ENCODE results near the gene TMED5. TPM values are rescaled to one million over a fixed set of nuclear protein-coding genes. Genes with fewer than 3 reads are reported as not detected.

Gene TMED5
- total RNA-seq, 6 experiments from 2014 or later: 50.2 to 59.4 (median 54.9) TPM

- Mint-ChIP-seq H3K9me3 (no peaks in the 10 kb centered on the region), H3K36me3 (ENCODE audit: low read depth) (peaks cover 18% of the 10 kb centered on the region), H3K27ac (no peak overlapping the region), H3K4me1 (ENCODE audit: low read depth) (0 out of 2 replicates have a peak, but pooled peaks cover 6% of the 10 kb centered on the region), H3K27me3 (ENCODE audit: insufficient read depth) (no peaks in the 10 kb centered on the region), H3K4me3 (no peak overlapping the region)
- no peak for TF ChIP-seq CTCF (IDR thresholded peaks at IDR 0.05)
- no peak for DNase-seq
These were observed 19.9 kb upstream of the TMED5 start for GRCh38 chr1:93200086-93200620.

GRCh38 chr1:93199150-93199549 is 18.9 kb upstream of the TMED5 start:
- 0 out of 2 replicates have a peak, but pooled peaks cover 6% of the 10 kb centered on the region for H3K4me1 Mint-ChIP-seq (ENCODE audit: low read depth)

GRCh38 chr1:93196591-93196990 is 16.4 kb upstream of the TMED5 start:
- Mint-ChIP-seq H3K36me3 (ENCODE audit: low read depth) (peaks cover 22% of the 10 kb centered on the region), H3K27me3 (ENCODE audit: insufficient read depth) (no peaks in the 10 kb centered on the region), H3K4me3 (no peak overlapping the region), H3K27ac (no peak overlapping the region), H3K9me3 (no peaks in the 10 kb centered on the region), H3K4me1 (ENCODE audit: low read depth) (0 out of 2 replicates have a peak, but pooled peaks cover 6% of the 10 kb centered on the region)
- DNase-seq: no peak
- no peak for TF ChIP-seq CTCF (IDR thresholded peaks at IDR 0.05)

More at GRCh38 chr1:93199150-93199549, 18.9 kb upstream of the TMED5 start:
- TF ChIP-seq CTCF (IDR thresholded peaks at IDR 0.05): no peak
- DNase-seq: no peak
- H3K36me3 Mint-ChIP-seq (ENCODE audit: low read depth): peaks cover 22% of the 10 kb centered on the region
- no peak overlapping the region for H3K4me3 Mint-ChIP-seq
- H3K27ac Mint-ChIP-seq: no peak overlapping the region
- no peaks in the 10 kb centered on the region for H3K9me3 Mint-ChIP-seq
- no peaks in the 10 kb centered on the region for H3K27me3 Mint-ChIP-seq (ENCODE audit: insufficient read depth)

DNA sequence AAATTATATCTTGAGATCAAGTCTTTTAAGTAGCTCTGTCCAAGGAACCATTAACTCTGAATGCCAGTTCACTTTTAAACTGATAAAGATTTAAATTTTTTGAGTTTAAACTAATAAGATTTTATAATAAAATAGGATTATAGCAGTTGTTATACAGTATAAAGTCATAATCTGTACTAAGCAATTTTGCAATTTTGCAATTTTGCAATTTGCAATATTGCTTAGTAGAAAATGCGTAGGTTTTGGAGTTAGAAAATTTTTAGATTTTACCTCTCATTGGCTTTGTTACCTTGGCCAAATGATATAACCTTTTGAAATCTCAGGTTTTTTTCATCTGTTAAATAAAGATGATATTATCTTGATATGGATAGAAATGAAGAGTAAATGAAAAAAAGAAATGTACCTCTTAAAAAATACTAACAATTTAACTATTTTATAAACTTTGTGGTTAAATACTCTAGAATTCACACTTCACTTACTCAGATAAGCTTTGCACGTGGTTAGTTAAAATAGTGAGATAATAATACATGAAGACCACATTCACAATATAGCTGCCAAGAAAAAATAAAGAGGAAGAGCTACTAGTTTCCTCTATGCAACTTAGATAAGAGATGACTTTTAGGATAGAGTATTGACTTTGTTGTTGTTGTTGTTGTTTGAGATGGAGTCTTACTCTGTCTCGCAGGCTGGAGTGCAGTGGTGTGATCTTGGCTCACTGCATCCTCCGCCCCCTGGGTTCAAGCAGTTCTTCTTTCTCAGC is 14.2 kb upstream of the TMED5 start:
- Mint-ChIP-seq H3K4me3 (no peak overlapping the region), H3K27me3 (ENCODE audit: insufficient read depth) (no peaks in the 10 kb centered on the region), H3K9me3 (no peaks in the 10 kb centered on the region), H3K36me3 (ENCODE audit: low read depth) (peaks cover 22% of the 10 kb centered on the region), H3K4me1 (ENCODE audit: low read depth) (0 out of 2 replicates have a peak, but pooled peaks cover 6% of the 10 kb centered on the region), H3K27ac (no peak overlapping the region)
- TF ChIP-seq CTCF (IDR thresholded peaks at IDR 0.05): no peak
- no peak for DNase-seq

DNA sequence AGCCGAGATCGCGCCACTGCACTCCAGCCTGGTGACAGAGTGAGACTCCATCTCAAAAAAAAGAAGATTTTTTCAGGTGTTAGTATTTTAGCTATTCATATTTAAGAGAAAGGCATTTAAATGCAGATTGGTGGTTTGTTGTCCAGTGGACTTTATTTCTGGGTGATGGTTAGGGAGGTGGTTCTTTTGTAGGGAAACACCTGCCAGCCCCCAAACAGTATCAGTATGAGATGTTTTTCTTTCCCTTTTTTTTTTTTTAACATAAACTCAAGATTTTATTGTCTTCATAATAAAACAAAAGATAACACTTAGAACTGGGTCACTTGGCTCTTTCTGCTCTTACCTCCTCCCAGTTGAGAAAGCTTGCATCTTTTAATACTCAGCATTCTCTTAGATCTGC is 10.2 kb upstream of the TMED5 start:
- DNase-seq: no peak
- no peak overlapping the region for H3K27ac Mint-ChIP-seq
- peaks cover 7% of the 10 kb centered on the region for H3K36me3 Mint-ChIP-seq (ENCODE audit: low read depth)
- peaks cover 3% of the 10 kb centered on the region; the same call in 1 of the 2 replicates for H3K4me1 Mint-ChIP-seq (ENCODE audit: low read depth)
- no peaks in the 10 kb centered on the region for H3K9me3 Mint-ChIP-seq
- H3K27me3 Mint-ChIP-seq (ENCODE audit: insufficient read depth): no peaks in the 10 kb centered on the region
- no peak overlapping the region for H3K4me3 Mint-ChIP-seq
- TF ChIP-seq CTCF (IDR thresholded peaks at IDR 0.05): no peak
